HK-2 (cell line): Measurements from ENCODE around the gene MATN1.
"Not testable (repeated sequence)": the region's sequence is repeated elsewhere in the genome, so short reads cannot be mapped to it uniquely, and the experiment has no call there.

Experiments used
- DNase-seq: peaks from one replicate; pipeline ENCODE4 v3.0.0-alpha.2; 2018; ENCODE audit not compliant: unreplicated experiment

MATN1 gene

DNA sequence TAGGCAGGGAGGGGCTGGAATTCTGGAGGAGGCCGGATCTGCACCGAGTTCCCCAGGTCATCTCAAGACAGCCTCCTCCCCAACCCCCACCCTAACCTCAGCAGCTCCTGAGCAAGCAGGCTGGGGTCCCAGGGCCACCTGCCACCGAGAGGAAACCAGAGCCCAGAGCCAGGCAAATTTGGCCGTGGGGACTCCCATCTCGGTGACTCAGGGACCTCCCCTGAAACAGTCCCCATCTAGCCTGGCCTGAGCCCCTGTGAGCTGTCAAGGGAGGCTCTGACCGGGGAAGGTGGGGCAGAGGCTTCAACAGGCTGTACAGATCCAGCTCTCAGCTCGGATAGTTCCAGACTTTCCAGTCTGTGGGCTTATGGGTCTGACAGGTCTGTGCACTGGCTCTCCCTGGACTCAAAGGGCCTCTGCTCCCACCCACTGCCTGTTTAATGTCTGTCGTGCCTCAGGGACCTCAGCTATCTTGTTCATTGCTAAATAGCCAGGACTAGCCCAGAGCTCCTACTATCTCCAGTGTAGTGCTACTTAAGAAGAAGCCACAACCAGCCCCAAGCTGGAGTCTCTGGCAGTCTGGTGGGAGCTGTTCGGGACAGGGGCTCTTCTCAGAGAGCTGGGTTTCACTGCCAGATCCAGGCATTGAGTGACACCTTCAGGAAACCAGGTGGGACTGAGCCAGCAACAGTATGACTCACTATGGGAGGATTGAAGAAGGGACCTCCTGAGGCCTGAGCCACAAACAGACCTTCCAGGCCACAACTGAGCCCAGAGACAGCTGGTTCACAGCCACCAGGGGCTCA lies 25.6 kb downstream of the MATN1 start:
- no peak for DNase-seq

DNA sequence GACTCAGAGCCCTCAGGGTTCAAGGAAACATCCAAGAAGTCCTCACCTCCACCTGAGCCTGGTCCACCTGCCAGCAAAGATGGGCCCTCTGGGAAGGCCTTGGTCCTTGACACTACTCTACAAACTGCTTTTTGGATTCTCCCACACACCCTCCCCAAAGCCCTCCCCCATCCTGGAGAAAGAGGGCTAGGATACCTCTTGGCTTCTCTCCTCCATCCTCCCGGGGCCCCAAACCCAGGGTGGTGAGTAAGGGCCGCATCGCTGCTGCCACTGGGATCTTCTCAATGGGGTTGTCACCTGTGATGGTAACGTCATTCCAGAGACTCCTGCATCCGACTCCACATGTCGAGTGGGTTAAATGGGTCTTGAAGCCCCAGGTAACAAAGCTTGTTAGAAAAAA lies 26.6 kb downstream of the MATN1 start:
- no peak for DNase-seq

DNA sequence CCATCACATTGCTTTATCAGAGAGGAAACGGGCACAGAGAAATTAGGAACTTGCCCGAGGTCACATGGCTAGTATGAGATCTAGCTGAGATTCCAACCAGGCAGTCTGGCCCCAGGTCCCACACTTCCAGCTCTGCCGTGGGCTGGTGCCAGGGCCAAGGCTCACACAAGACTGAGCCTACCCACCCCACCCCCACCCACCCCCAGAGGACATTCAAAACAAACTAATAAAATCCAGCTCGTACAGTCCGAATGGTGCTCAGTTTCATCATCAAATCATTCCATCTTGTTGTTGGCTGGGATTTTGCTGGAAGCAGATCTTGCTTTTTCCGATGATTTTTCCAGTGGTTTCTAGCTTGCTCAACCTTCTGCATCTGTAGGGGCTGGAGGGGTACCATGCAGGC lies 27.9 kb downstream of the MATN1 start:
- no peak for DNase-seq

DNA sequence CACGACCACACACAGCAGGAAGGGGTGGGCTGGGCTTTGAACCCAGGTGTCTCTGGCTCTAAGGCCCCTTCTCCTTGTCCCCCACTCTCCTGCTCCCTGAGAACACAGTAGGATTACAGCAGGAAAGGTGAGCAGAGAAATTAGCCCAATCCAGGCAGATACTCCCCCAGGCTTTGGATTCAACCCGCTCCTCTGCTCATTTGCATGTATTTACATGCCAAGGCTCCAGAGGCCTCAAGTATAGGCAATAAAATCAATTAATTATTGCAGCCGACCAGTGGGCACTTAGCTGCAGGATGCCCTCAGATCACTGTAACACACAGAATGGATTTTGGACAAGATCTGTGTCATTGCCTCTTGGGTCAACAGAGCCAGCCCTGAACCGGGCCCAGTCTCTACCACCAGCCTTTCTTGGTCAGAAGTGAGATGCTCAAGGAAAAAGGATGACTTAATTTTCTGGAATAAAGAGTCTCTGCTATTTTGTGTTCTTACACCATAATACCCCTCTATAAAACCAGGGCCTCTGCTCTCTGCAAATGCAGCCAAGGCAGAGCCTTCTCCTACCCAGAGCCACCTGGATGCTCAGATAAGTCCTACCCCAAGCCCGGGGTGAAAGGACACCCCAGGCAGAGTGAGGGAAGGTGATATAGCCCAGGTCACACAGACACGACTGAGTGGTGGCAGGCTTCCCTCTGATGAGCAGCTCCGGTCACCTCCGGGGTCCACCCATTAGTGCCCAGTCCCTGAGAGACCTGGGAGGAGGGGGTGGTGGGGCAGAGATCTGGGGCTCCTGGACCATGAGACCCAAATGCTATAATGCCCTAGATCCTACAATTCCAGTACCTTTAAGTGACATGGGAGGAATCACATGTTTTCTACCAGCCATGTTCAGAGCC lies 28.9 kb downstream of the MATN1 start:
- no peak for DNase-seq

DNA sequence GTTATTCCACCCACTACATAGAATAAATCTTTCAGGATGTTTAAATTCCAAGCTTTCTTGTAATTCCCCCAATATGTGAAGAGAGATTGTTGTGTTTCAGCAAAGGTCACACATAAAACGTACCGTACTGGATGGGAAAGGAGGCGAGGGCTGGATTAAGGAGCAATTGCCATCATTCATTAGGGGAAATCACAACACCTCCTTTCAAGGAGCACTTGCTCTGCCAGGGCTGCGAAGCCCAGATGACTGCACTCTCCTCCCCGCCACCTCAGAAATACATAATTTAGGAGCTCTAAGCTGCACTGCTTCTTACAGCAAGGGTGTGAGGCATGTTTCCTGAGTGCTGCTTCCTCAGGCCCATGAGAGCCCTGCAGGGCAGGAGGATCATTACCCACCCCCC lies 29.6 kb downstream of the MATN1 start:
- no peak for DNase-seq

DNA sequence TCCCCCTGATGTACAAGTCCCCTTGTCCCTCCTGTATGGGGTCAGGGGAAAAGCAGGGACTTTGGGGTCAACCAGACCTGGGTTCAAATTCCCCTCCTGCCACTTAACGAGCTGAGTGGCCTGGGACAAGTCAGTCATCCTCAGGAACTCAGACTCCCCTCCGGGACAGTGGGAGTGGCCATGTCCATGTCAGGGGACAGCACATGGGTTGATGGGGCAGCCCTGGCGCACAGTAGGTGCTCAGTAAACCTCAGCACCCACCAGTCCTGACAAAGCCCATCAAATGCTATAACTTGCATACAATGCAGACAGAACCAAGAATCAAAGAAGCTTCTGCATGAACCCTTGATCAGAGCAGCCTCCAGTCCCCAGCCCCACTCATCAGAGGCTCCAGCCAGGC lies 30.0 kb downstream of the MATN1 start:
- no peak for DNase-seq

DNA sequence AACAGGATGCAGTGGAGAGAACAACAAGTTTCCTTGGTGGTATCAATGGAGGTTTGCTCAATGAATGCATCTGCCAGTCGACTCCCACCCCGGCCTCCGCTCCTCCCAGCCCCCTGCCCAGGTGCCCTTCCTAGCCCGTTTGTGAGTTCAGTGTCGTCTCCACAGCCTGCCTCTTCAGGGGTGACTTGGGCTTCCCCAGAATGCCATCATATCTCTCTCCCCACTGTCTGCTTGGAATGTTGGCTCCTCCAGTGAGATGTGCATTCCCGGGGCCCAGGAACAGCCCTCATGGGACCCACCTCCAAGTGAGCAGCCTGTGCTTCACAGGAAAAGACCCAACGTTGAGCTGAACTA lies 30.5 kb downstream of the MATN1 start:
- DNase-seq: no peak

DNA sequence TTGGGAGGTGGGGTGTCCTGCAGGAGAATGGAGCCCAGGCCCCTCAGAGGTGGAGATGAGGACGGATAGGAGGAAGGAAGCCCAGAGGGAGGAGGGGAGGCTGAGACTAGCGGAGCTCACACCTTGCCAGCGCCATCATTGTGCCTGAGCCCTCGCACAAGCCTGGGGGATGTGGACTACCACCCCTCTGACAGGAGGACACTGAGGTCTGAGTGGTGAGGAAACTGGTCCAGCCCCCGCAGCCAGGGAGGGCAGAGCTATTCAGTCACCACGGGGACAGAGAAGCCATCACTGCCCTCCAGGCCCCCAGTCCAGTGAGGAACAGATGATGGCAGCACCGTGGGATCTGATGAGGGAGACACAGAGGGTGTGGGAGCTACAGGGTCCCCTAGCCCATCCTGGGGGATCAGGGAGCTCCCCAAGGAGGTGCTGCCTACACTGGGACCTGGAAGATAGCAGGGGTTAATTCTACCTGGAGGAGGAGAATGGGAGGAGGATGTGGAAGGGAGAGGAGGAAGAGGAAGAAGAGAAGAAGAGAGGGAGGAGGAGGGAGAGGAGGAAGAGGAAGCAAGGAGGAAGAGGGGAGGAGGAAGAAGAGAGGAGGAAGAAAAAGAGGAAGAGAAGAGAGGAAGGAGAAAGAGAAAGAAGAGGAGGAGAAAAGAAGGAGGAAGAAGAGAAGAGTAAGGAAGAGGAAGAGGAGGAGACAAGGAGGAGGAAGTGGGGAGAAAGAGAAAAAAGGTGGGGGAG lies 31.0 kb downstream of the MATN1 start:
- DNase-seq: no peak

DNA sequence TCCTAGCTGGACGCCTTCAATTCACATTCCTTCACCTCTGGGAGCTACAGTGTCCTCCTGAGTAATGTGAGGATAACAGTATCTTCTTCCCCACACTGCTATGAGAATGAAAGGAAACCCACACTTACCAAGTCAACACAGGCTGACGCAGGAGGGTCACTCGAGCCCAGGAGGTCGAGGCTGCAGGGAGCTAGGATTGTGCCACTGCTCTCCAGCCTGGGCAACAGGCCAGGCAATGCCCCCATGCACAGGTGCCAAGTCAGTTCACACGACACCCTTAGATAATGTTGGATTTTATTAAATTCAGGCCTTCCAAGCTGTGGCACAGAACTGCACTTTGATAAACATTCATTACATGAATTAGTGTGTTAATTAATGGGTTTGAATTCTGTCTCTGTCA lies 31.9 kb downstream of the MATN1 start:
- DNase-seq: no peak

DNA sequence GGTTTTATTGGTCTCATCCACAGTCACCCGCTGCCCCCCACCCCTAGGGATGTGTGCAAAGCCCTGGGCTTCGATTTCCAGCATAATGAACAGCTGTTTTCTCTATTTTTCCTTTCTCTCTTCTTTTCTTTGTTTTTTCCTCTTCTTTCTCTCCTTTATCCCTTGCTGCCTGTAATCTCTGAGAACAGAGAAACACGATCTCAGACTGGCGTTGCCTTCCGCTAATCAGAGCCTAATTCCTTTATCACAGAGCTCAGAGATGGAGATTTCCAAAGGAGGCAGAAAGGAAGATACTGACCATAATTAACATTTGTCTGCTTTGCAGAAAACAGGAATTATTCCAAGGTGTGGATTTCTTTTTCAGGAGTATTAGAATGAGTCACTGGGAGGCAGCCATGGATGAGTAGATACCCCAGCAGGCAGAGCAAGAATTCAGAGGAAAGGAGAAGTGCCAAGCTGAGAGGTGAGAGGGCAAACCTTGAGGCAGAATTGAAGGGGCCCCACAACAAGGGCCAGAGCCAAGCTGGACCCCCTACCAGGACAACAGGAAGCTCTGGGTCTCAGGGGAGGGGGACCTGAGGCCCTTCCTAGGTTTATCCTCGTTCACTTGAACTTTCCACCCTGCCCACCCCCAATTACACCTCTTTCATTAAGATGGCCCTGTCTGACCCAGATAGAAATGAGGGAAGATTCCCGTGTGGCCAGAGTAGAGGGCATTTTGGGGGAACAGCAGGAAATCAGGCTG lies 33.3 kb downstream of the MATN1 start:
- DNase-seq: no peak

DNA sequence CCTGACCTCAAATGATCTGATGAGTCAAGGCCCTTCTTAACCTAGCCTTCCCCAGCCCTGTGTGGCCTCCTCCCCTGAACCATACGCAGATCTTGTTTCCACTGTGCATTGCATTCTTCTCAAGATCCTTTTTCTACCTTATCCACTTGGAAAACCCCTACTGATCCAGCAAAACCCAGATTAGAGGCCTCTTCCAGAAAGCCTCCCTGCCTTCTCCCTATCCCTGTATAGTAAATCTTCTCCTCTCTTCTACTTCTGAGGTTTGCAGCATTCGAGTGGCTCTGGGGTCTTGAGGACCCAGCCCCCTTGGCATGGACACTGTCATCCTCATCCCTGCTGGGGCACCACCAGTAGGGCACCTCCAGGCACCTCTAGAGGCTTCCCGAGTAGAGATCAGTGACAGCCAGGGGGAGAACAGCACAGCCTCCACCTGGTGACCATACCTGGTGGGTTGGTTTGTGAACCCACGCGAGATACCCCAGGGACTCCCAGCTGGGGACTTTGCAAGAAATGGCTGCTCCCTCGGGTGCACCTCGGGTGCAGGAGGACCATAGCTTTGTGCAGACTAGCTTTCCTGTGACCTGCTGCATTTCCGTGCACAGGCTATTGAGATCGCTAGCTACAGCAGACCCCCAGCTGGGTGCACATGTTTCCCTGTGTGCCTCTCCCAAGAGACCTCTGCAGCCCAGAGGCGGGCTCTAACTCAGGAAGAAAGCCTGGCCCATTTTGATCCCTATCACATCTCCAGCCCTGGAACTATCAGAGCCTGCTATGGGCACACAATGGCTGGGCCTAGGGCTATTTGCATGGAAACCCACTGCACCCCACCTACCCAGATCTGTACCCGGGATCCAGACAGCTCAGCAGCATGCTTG lies 34.2 kb downstream of the MATN1 start:
- no peak for DNase-seq

DNA sequence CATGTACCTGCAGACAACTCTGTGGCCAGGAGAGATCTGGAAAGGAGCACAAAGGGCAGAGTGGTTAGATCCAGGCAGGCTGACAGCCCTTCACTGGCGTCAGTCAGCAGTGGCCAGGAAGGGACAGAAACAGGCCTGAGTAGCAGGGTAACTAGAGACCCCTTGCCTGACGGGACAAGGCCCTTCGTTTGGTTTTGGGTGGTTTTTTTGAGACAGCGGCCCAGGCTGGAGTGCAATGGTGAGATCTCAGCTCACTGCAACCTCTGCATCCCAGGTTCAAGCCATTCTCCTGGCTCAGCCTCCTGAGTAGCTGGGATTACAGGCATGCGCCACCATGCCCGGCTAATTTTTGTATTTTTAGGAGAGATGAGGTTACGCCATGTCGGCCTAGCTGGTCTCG lies 34.9 kb downstream of the MATN1 start:
- not testable (repeated sequence) for DNase-seq

DNA sequence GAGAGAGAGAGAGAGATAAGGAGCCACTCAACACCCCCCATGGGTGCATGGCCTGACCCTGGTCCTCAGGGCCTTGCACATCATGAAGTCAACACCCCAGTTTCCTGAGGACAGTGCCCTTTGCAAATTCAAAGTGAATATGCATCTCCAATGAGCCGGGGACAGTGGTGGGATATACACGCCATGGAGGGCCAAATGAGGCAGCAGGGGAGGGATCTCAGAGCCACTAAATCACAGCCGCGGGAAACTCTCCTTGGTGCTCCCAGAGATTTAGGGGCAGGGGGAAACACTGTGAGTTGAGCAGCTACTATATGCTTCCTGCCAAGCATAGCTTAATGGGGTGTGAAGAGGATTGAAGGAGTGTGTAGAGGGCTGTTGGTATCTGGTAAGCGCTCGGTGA lies 35.5 kb downstream of the MATN1 start:
- no peak for DNase-seq

DNA sequence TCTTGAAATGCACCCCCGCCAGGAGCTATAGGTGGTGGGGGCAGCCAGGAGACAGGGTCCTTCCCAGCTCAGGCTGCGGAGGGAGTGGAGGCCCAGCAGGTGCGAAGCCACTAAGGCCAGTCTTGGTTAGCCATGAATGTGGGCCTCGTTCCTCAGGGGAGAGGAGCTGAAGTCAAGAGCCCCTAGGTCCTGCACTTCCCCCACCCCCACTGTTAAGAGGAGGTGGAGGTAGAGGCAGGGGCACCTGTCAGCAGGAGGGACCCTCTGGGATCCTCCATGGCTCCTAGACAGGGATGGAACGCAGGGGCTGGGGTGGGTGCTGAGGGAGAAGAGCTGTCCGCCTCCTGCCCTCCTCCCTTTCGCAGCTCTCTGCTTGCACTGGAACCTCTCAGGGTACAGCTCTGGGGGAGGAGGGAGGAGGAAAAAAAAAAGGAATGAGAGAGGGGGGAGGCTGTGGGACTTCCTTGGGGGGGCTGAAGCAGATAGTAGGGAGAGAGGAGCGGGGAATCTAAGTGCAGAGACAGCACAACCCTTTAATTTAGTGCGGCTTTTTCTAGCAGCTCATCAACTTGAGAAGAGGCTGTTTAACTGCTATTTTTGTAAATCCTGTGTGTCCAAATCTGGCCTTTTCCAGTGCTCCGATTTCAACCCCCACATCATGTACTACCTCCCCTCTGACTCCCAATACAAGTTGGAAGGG lies 37.0 kb downstream of the MATN1 start:
- DNase-seq: no peak

DNA sequence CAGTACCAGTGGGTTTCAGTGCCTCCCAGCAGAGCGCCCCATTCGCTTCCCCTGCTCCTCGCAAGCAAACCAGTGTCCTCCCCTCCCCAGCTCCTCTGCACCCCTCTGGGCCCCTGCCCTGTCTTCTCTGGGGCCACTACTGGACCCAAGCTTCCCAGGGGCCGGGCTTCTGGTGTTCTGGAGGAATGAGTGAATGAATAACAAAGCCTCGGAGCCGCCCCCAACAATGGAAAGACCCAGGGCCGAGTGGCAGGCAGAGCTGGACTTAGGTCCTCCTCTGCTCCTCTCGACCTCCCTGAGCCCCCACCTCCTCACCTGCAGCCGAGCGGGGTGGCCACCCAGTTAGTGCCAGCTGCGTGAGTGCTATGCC lies 37.6 kb downstream of the MATN1 start:
- no peak for DNase-seq

DNA sequence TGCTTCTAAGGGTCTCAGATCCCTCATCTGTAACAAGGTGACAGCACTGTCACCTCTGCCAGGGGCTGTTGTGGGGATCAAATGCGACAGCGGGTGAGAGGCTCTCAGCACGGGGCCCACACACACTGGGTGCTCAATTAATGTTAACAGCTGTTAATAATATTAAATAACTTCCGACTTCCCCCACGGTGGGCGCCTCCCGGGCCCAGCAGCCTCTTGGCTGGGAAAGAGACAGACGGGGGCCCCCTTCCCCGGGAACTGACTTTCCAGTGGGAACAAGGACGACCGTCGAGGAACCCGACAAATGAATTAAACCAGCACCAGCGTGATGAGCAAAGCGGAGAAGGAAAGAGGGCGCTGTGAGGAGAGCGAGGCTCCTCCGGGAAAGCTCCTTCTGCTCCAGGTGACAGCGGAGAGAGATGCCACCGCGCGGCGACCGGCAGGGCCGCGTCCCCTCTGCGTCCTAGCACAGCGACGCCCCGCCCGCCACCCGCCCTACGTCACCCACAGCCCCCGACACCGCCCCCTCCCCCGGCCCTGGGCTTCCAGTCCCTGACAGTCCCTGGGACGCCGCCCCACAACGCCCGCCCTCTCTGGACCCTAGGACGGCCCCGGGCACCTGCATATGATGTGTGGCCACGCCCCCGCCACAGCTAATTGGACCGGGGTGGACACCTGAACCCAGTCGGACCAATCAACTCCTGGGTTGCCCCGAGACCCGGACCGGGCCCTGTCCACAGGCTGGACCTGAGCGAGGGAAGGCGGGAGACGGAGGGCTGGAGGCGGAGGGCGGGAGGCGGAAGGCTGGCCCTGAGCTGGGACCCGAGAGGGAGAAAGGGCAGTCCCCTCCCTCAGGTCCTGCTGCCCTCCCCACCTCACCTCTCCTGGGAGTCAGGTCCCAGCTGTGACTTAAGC lies 38.2 kb downstream of the MATN1 start:
- no peak for DNase-seq

DNA sequence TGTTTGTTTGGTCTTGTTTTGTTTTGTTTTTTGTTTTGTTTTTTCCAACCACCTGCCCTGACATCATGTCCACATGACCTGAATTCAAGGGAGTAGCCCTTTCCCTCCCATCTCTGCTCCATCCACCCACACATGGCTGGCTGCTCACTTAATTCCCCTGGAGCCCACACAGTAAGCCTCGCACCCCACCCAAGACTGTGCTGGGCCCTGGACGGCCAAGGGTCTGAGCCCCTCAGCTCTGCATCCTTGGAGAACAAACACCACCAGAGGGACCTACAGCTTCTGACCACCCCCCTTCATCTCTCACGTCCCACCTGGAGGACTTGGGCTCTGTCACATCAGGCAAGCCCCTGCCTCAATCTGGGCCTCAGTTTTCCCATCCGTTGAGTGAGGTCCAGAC lies 39.1 kb downstream of the MATN1 start:
- no peak for DNase-seq

DNA sequence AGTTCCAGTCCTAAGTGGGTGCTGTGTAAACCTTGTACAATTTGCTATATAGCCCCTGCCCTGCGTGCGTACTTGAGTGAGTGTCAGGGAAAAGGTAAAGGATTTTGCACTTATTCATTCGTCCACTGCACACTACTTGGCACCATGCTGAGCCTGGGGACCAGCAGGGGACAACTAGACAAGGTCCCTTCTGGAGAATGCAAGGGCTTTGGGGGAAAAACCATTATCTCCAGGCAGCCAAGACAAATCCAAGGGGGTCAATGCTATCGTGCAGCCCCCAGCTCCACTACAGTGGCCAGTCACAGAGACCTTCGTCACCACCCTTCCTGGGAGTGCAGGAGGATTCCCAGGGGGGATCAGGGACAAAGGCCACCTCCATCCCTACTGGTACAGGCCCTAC lies 39.7 kb downstream of the MATN1 start:
- no peak for DNase-seq
